ENCODE data around the gene SYNRG. TPM values are rescaled to one million over a fixed set of nuclear protein-coding genes. Genes with fewer than 3 reads are reported as not detected.

The SYNRG gene
- total RNA-seq, 2 donors from 2014 or later: 23.6 to 28.6 TPM

DNA sequence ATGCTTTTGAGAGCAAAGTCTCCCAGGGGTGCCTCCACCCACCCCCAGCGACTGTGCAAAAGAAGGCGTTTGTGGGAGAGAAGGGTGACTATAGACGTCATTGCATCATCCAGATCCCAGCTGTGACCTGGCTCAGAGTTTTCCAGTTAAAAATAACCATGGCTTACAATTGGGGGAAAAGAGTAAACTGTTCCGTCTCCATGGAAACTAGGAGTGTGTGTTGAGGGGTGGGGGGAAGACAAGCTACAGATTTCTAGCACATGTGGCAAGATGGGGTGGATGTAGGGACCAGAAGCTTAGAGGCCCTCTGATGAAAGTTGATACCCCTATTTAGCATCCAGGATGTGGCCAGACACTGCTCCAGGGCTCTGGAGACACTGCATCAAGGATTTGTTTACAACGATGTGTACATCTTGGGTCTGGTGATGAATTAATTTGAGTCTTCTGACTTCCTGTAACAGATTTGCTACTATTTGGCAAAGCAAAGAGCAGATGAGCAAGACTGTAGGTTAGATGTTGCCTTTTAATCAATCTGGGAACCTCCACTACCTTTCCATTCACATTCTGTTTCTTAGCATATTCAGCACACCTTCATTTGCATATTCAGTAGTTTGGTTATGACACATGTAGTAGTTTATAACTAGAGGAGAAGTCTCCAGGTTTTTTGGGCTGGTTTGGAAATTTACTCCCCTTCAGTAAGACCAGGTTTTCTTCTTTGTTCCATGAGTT lies 125.7 kb downstream of the SYNRG start:
- peaks cover 6 to 7% of the 10 kb centered on the region in 2 donors for H3K4me1 ChIP-seq (ENCODE audit: control insufficient read depth in 1 of 2, low read depth in 2 of 2)
- ATAC-seq (ENCODE audit: insufficient number of reproducible peaks, low FRiP score, low read depth) (no peak), DNase-seq (ENCODE audit: low spot score) (no peak)

GRCh38 chr17:37481001-37481665 lies 128.1 kb downstream of the SYNRG start:
- no peaks in the 10 kb centered on the region for H3K9me3 ChIP-seq
- no peak overlapping the region for H3K4me3 ChIP-seq
- ATAC-seq (ENCODE audit: insufficient number of reproducible peaks, low FRiP score, low read depth): no peak
- no peaks in the 10 kb centered on the region for H3K4me1 ChIP-seq (ENCODE audit: control insufficient read depth in 1 of 2, low read depth in 2 of 2)
- no peak for TF ChIP-seq CTCF (IDR thresholded peaks at IDR 0.05)
- H3K27me3 ChIP-seq (replicated peaks; ENCODE audit: insufficient read depth): no peaks in the 10 kb centered on the region
- no peak for DNase-seq (ENCODE audit: low spot score)
- peaks cover 18% of the 10 kb centered on the region for H3K36me3 ChIP-seq
- no peak overlapping the region for H3K27ac ChIP-seq

More for the DNA sequence above, 125.7 kb downstream of the SYNRG start:
- no peak for TF ChIP-seq CTCF (IDR thresholded peaks at IDR 0.05)
- H3K27me3 ChIP-seq (replicated peaks; ENCODE audit: insufficient read depth): no peaks in the 10 kb centered on the region
- H3K27ac ChIP-seq: no peak overlapping the region
- no peak overlapping the region for H3K4me3 ChIP-seq
- no peaks in the 10 kb centered on the region for H3K9me3 ChIP-seq
- H3K36me3 ChIP-seq: peaks cover 6% of the 10 kb centered on the region

GRCh38 chr17:37480427-37480826 lies 128.8 kb downstream of the SYNRG start:
- no peak overlapping the region for H3K27ac ChIP-seq
- no peaks in the 10 kb centered on the region for H3K9me3 ChIP-seq
- no peak overlapping the region for H3K4me3 ChIP-seq
- ATAC-seq (ENCODE audit: insufficient number of reproducible peaks, low FRiP score, low read depth): no peak
- no peaks in the 10 kb centered on the region for H3K4me1 ChIP-seq (ENCODE audit: control insufficient read depth in 1 of 2, low read depth in 2 of 2)
- no peak for DNase-seq (ENCODE audit: low spot score)
- no peaks in the 10 kb centered on the region for H3K27me3 ChIP-seq (replicated peaks; ENCODE audit: insufficient read depth)
- TF ChIP-seq CTCF (IDR thresholded peaks at IDR 0.05): no peak
- H3K36me3 ChIP-seq: peaks cover 25% of the 10 kb centered on the region

DNA sequence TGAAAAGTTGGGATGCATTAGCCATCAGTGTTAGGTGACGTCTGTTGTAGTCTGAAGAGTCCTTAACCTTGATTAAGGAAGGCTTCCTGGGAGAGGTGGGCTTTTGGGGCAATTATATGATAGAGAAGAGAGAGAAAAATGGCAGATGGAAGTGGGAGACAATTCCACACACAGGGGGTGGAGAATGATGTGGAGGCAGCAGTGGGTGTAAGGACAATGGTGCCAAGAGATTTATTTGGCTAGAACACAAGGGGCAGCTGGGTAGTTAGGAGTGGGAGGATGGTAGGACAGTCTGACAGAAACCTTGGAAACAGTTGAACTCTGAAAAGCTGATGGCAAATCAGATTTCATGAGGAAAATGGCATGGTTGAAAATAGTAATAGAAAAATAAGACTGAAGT lies 130.2 kb downstream of the SYNRG start:
- H3K27ac ChIP-seq: no peak overlapping the region
- H3K4me3 ChIP-seq: no peak overlapping the region
- TF ChIP-seq CTCF (IDR thresholded peaks at IDR 0.05): no peak
- ATAC-seq (ENCODE audit: insufficient number of reproducible peaks, low FRiP score, low read depth) (no peak), DNase-seq (ENCODE audit: low spot score) (no peak)
- H3K4me1 ChIP-seq (ENCODE audit: control insufficient read depth in 1 of 2, low read depth in 2 of 2): no peaks in the 10 kb centered on the region
- no peaks in the 10 kb centered on the region for H3K9me3 ChIP-seq
- H3K36me3 ChIP-seq: peaks cover 36% of the 10 kb centered on the region
- no peaks in the 10 kb centered on the region for H3K27me3 ChIP-seq (replicated peaks; ENCODE audit: insufficient read depth)

- H3K9me3 ChIP-seq: no peaks in the 10 kb centered on the region
- no peak overlapping the region for H3K27ac ChIP-seq
- H3K4me3 ChIP-seq: no peak overlapping the region
- ATAC-seq (ENCODE audit: insufficient number of reproducible peaks, low FRiP score, low read depth) (no peak), DNase-seq (ENCODE audit: low spot score) (no peak)
- no peaks in the 10 kb centered on the region for H3K4me1 ChIP-seq (ENCODE audit: control insufficient read depth in 1 of 2, low read depth in 2 of 2)
- H3K36me3 ChIP-seq: peaks cover 43% of the 10 kb centered on the region
- TF ChIP-seq CTCF (IDR thresholded peaks at IDR 0.05): no peak
- H3K27me3 ChIP-seq (replicated peaks; ENCODE audit: insufficient read depth): no peaks in the 10 kb centered on the region
Measured at GRCh38 chr17:37478187-37478586, 131.0 kb downstream of the SYNRG start.
